LNCAP (cell line): Measurements from ENCODE around the gene EZR.

Source experiments
- CTCF ChIP-seq: fragments of 450-650 bp; IDR thresholded peaks from 2 replicates; pipeline ENCODE4 v1.5.1; 2017; ENCODE audit warnings: mild to moderate bottlenecking

The EZR gene

GRCh38 chr6:158817728-158818580 lies 1.2 kb downstream of the EZR start:
- no peak for TF ChIP-seq CTCF

GRCh38 chr6:158816803-158817727 lies 2.1 kb downstream of the EZR start:
- TF ChIP-seq CTCF, result no peak

GRCh38 chr6:158816329-158816728 lies 2.8 kb downstream of the EZR start:
- no peak for TF ChIP-seq CTCF

- TF ChIP-seq CTCF, result no peak
These were observed 3.3 kb downstream of the EZR start for GRCh38 chr6:158815907-158816306.

GRCh38 chr6:158815379-158815724 lies 3.8 kb downstream of the EZR start:
- no peak for TF ChIP-seq CTCF

- TF ChIP-seq CTCF, result no peak
These were observed 6.1 kb downstream of the EZR start for GRCh38 chr6:158813032-158813431.

- TF ChIP-seq CTCF, result no peak
These were observed 6.6 kb downstream of the EZR start for GRCh38 chr6:158812611-158813010.
